HG03280 (cell line): ENCODE data around the gene SDHB.

Experiments used
- ATAC-seq: cut with Tn5 transposase; IDR thresholded peaks from one replicate; pipeline ENCODE4 v1.9.1; 2021; ENCODE audit warnings: mild to moderate bottlenecking, moderate library complexity; ENCODE audit not compliant: unreplicated experiment

SDHB gene

GRCh38 chr1:16971341-16972188, 82.3 kb downstream of the SDHB start:
- ATAC-seq, result no peak

DNA sequence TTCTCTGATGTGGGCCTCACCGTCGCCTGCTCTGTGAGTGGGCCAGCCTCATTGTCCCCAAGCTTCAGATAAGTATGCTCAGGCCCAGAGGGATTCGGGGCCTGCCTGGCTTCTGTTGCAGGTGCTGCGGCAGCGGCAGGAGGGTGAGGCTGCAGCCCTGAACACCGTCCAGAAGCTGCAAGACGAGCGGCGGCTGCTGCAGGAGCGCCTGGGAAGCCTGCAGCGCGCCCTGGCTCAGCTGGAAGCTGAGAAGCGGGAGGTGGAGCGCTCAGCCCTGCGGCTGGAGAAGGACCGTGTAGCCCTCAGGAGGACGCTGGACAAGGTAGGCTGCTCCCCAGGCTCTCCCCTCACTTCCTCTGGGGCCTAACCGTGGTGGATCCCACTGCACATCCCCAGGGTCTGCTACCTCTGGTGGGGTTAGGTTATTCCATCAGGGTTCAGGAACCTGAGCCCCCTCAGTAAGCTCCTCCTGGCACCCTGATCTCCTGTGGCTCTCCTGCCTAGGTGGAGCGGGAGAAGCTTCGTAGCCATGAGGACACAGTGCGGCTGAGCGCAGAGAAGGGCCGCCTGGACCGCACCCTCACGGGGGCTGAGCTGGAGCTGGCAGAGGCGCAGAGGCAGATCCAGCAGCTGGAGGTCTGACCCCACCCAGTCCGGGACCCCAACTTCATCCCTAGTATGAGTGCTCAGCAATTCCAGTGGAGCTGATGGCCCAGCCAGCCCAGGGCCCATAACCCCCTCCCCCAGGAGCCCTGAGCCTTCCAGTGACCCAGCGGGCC, 83.5 kb downstream of the SDHB start:
- no peak for ATAC-seq

- ATAC-seq, result no peak
These were observed 84.2 kb downstream of the SDHB start for GRCh38 chr1:16969651-16970050.

- ATAC-seq, result no peak
These were observed 84.7 kb downstream of the SDHB start for GRCh38 chr1:16969057-16969611.
